Spleen (tissue), 11 donors: ENCODE measurements around the gene CGREF1. TPM values are rescaled to one million over a fixed set of nuclear protein-coding genes. Genes with fewer than 3 reads are reported as not detected.

Experiments
- DNase-seq: peaks from one replicate; pipeline ENCODE4 v3.0.0-alpha.2; 2020
- H3K27ac ChIP-seq, 8 donors: fragments of 200-600 bp; sonication (generic) in 7 of 8; 1 replicate in 4 of 8; 2 replicates in 4 of 8; pipeline versions ENCODE4 v1.5.0 to v1.8.0; 2016 to 2021; ENCODE audit warnings: inconsistent platforms in 4 of 8, mild to moderate bottlenecking in 4 of 8, moderate library complexity in 1 of 8
- H3K27me3 ChIP-seq, 7 donors: fragments of 200-600 bp; sonication (generic) in 6 of 7; replicated peaks in 1 of 7; 1 replicate in 4 of 7; 2 replicates in 3 of 7; pipeline versions ENCODE4 v1.5.0 to v1.8.0; 2016 to 2021; ENCODE audit warnings: inconsistent platforms in 3 of 7, mild to moderate bottlenecking in 1 of 7
- H3K36me3 ChIP-seq, 6 donors: fragments of 200-600 bp; sonication (generic) in 5 of 6; 1 replicate in 4 of 6; 2 replicates in 2 of 6; pipeline versions ENCODE4 v1.5.0 to v1.8.0; 2016 to 2021; ENCODE audit warnings: inconsistent platforms in 2 of 6
- H3K4me1 ChIP-seq, 6 donors: fragments of 200-600 bp; sonication (generic) in 5 of 6; 1 replicate in 3 of 6; 2 replicates in 3 of 6; pipeline versions ENCODE4 v1.5.0 to v1.8.0; 2016 to 2021; ENCODE audit warnings: inconsistent platforms in 3 of 6
- H3K4me3 ChIP-seq, 8 donors: fragments of 200-600 bp; sonication (generic) in 7 of 8; 1 replicate in 4 of 8; 2 replicates in 4 of 8; pipeline versions ENCODE4 v1.5.0 to v1.8.0; 2016 to 2021; ENCODE audit warnings: inconsistent platforms in 4 of 8, mild to moderate bottlenecking in 4 of 8, moderate library complexity in 2 of 8
- H3K9me3 ChIP-seq, 8 donors: fragments of 200-600 bp; sonication (generic) in 7 of 8; 1 replicate in 4 of 8; 2 replicates in 4 of 8; pipeline versions ENCODE4 v1.5.0 to v1.8.0; 2016 to 2021; ENCODE audit warnings: inconsistent platforms in 4 of 8
- POLR2A ChIP-seq, 3 donors: fragments of 450-650 bp; IDR thresholded peaks; one replicate each; pipeline ENCODE4 v1.5.1; 2017; ENCODE audit warnings: antibody characterized with exemption in 3 of 3, mild to moderate bottlenecking in 1 of 3
- POLR2AphosphoS5 ChIP-seq, 3 donors: sonication (generic); formaldehyde crosslinking; IDR thresholded peaks; one replicate each; pipeline ENCODE4 v1.5.1; 2017; ENCODE audit warnings: antibody characterized with exemption in 3 of 3
- WGBS, 5 donors: extraction: QIAGEN DNeasy Blood & Tissue Kit in 3 of 5; methylation state at CpG; one replicate each; pipeline versions ENCODE4 v1.1.5 to v1.1.7; 2013 to 2018; 5-methylcytosine and 5-hydroxymethylcytosine counted together
- intact Hi-C: fragments of 100-400 bp; cut with DNase I; formaldehyde crosslinking; loops from one replicate; pipeline ENCODE4 v1.15.0; 2023; ENCODE audit warnings: low total_unique reads
- polyA plus RNA-seq, 3 donors: library from polyadenylated mRNA; stranded (reverse); fragments of 200-250 nt; gene quantifications; one replicate each; pipeline ENCODE4 v1.2.1, GENCODE V29; 2013
- total RNA-seq, 7 donors: library from RNA; depleted of rRNA in 3 of 7; stranded (reverse); fragments of >200 nt in 3 of 7; fragmentation: NEBNext Ultra II Directional in 4 of 7; extraction: Animal tissue kit (Norgen Biotek cat#: 25700) in 4 of 7; gene quantifications; one replicate each; pipeline versions ENCODE4 v1.1.0 to v1.2.1, GENCODE V29; 2016 to 2021
- TF ChIP-seq, protein P1 (sequence below), 11 experiments: fragments of 200-600 bp in 7 of 11; fragments of 450-650 bp in 4 of 11; sonication (generic) in 4 of 11; IDR thresholded peaks in 8 of 11; conservative IDR thresholded peaks in 3 of 11; 1 replicate in 7 of 11; 2 replicates in 4 of 11; pipeline versions ENCODE4 v1.4.0 to v1.8.0; 2016 to 2021; ENCODE audit warnings: antibody characterized with exemption in 11 of 11, inconsistent platforms in 4 of 11, mild to moderate bottlenecking in 1 of 11
- donor health status: healthy with polysubstance abuse.
- donor health status: DM: no; HTN: no; CAD: no; lungs with moderate emphysema.
- donor health status: DM: no; HTN: no; CAD: no.
- donor health status: Bipolar disorder and iron deficiency.
- donor health status: healthy.
- donor health status: DM: no; HTN: no; CAD: no.
- donor health status: DM: yes; HTN: yes; CAD: no.

CGREF1 gene
- total and polyA plus RNA-seq, 10 donors: 0.17 to 0.82 (median 0.46) TPM; not detected in 3

DNA sequence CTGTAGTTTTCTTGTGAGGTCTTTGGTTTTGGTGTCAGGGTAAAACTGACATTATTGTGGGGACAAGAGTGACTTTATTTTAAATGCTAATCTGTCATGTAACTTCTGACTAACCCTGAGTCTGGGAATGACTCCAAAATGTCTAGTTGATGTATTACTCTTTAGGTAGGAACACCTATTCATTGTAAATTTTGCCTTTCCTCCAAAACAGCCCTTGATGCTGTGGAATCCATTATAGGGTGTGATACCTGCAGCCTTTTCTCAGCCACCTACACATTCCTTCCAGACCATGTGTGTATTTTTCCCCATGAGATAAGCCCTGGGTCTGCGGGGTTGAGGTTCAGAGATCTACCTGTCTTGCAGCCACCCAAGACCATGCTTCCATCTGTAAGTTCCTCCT lies 24.4 kb upstream of the CGREF1 start:
- intact Hi-C loops: no loop called here
- WGBS, 5 donors: 84 to 100% (median 89%) methylated on average over 1 of the region's 1 CpG
- Histone ChIP-seq H3K27me3 (no peaks in the 10 kb centered on the region), H3K4me3 (no peak overlapping the region), H3K9me3 (no peaks in the 10 kb centered on the region), H3K27ac (no peak overlapping the region), H3K4me1 (no peaks in the 10 kb centered on the region), H3K36me3 (no peaks in the 10 kb centered on the region)
- DNase-seq: no peak
- TF ChIP-seq, protein P1, sequence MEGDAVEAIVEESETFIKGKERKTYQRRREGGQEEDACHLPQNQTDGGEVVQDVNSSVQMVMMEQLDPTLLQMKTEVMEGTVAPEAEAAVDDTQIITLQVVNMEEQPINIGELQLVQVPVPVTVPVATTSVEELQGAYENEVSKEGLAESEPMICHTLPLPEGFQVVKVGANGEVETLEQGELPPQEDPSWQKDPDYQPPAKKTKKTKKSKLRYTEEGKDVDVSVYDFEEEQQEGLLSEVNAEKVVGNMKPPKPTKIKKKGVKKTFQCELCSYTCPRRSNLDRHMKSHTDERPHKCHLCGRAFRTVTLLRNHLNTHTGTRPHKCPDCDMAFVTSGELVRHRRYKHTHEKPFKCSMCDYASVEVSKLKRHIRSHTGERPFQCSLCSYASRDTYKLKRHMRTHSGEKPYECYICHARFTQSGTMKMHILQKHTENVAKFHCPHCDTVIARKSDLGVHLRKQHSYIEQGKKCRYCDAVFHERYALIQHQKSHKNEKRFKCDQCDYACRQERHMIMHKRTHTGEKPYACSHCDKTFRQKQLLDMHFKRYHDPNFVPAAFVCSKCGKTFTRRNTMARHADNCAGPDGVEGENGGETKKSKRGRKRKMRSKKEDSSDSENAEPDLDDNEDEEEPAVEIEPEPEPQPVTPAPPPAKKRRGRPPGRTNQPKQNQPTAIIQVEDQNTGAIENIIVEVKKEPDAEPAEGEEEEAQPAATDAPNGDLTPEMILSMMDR (IDR thresholded peaks at IDR 0.05 in 8 of 11, conservative IDR thresholded peaks at IDR 0.05 in 3 of 11): no peak
- TF ChIP-seq POLR2AphosphoS5 (IDR thresholded peaks at IDR 0.05): no peak
- TF ChIP-seq POLR2A (IDR thresholded peaks at IDR 0.05): no peak

DNA sequence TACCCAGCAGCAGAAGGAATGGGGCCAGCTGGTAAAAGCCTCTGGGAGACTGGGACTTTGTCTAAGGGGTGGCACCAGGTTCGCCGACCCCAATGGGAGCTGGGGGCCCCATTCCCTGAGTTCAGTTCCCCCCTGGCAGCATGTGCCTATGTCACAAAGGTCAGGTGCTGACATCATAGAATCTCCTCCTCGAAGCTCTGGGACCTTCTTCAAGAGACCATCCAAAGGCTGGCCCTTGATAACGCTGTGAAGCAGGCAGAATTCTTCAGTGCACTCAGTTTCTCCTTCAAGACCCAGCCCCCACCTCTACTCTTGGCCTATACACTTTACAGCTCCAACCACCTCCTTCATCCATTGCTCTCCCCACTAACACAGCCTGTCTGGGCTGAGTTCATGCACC lies 20.4 kb upstream of the CGREF1 start, which contains the start of gene PRR30:
PRR30 (minus strand) TSS at position 101 of the 400 bp plus-strand sequence. CDS start 1,081 bp downstream, outside the sequence.
- no peaks in the 10 kb centered on the region for H3K36me3 ChIP-seq
- no peak within 1 kb of the TSS for H3K27ac ChIP-seq
- no peak for DNase-seq
- H3K4me3 ChIP-seq: no peak within 1 kb of the TSS
- H3K4me1 ChIP-seq: peaks cover 0 to 10% (median 2%) of the 10 kb centered on the region in 6 donors
- no peaks in the 10 kb centered on the region for H3K27me3 ChIP-seq
- 80 to 87% (median 84%) methylated on average over 4 of the region's 4 CpGs for WGBS, 5 donors
- no peaks in the 10 kb centered on the region for H3K9me3 ChIP-seq
- TF ChIP-seq, protein P1 (IDR thresholded peaks at IDR 0.05 in 8 of 11, conservative IDR thresholded peaks at IDR 0.05 in 3 of 11): no peak
- no peak for TF ChIP-seq POLR2A (IDR thresholded peaks at IDR 0.05)
- no peak for TF ChIP-seq POLR2AphosphoS5 (IDR thresholded peaks at IDR 0.05)
- intact Hi-C loops: no loop called here

DNA sequence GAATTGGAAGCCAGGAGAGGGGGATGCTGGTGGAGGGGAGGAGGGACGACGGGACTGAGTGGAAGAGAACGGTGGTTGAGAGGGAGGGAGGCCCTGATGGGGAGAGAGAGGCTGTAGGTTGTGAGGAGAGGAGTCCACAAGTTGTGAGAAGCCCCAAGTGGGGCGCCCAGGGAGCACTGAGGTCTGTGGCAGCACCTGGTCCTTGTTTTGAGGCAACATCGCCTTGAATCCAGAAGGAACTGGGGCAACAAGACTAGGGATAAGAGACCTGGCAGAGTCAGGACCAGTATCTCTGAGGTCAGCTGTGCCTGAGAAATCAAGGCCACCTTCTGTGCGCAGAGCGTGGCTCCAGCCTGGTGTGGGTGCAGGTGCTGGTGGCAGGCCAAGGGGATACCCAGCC lies 19.2 kb upstream of the CGREF1 start:
- WGBS, 5 donors: 81 to 93% (median 86%) methylated on average over 6 to 7 of the region's 7 CpGs
- Histone ChIP-seq H3K36me3 (peaks cover 0 to 2% (median 0%) of the 10 kb centered on the region in 6 donors), H3K9me3 (no peaks in the 10 kb centered on the region), H3K4me1 (peaks cover 6 to 20% (median 10%) of the 10 kb centered on the region in 6 donors), H3K27me3 (no peaks in the 10 kb centered on the region), H3K4me3 (no peak overlapping the region), H3K27ac (no peak overlapping the region)
- no peak for DNase-seq
- intact Hi-C loops: no loop called here
- TF ChIP-seq POLR2A (IDR thresholded peaks at IDR 0.05) (no peak), POLR2AphosphoS5 (IDR thresholded peaks at IDR 0.05) (no peak)
- TF ChIP-seq, protein P1 (IDR thresholded peaks at IDR 0.05 in 8 of 11, conservative IDR thresholded peaks at IDR 0.05 in 3 of 11): no peak

DNA sequence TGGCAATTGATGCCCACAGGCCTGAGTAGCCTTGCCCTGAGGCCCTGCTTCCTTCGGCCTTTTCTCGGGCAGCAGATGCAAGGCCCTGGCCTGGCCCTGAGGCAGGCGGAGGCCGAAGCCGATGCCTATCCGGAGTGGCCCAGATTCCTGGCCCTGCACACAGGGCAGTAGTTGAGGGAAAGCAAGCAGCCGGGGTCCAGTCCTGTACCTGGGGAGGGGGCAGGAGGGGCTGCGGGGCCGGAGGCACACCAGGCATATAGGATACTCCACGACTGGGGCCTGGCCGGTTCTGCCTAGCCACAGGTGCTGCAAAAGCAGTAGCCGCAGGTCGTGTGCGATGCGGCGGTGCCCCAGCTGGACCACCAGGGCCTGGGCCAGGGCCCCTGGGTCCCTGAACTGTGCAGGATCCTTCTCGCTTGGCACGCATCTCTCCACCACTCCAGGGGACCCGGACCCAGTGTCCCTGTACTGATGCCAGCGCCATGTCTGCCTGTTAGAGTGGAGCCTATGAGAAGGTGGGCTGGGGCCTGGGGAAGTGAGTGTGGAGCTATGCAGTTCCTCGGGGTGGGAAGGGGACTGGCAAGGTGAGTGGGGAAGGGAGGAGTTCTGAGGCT lies 18.5 kb upstream of the CGREF1 start:
- no peak overlapping the region for H3K4me3 ChIP-seq
- no peak for DNase-seq
- no peak overlapping the region for H3K27ac ChIP-seq
- 92 to 95% (median 93%) methylated on average over 15 to 21 of the region's 21 CpGs for WGBS, 5 donors
- intact Hi-C loops: no loop called here
- H3K9me3 ChIP-seq: no peaks in the 10 kb centered on the region
- H3K36me3 ChIP-seq: peaks cover 0 to 9% (median 1%) of the 10 kb centered on the region in 6 donors
- TF ChIP-seq, protein P1 (IDR thresholded peaks at IDR 0.05 in 8 of 11, conservative IDR thresholded peaks at IDR 0.05 in 3 of 11): no peak
- TF ChIP-seq POLR2A (IDR thresholded peaks at IDR 0.05): no peak
- no peak for TF ChIP-seq POLR2AphosphoS5 (IDR thresholded peaks at IDR 0.05)
- peaks cover 9 to 27% (median 17%) of the 10 kb centered on the region in 6 donors for H3K4me1 ChIP-seq
- no peaks in the 10 kb centered on the region for H3K27me3 ChIP-seq
